ENCODE data around the gene SLC49A4. TPM values are rescaled to one million over a fixed set of nuclear protein-coding genes. Genes with fewer than 3 reads are reported as not detected.

Gene SLC49A4
- polyA plus RNA-seq, 3 donors from 2014 or later, result 2.3 to 3.6 (median 3.0) TPM

DNA sequence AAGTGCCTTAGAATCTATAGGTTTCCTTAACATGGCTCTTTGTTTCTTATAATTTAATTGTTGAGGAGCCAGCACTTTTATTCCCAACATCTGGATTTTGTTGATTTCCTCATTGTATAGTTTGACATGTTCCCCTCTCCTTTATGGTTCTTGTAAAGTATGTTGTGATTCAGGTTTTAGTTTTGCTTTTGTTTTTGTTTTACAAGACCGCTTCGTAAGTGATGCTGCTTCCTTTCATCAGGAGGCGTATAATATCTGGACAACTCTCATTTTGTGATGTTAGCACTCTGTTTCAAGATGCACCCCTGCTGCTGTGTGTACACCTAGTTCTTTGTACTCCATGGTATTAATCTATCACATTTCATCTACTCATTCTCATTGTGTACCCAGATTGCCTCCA is 48.7 kb downstream of the SLC49A4 start:
- peak overlapping the region; percentile 40 to 88 (median 68) for H3K27ac Mint-ChIP-seq

DNA sequence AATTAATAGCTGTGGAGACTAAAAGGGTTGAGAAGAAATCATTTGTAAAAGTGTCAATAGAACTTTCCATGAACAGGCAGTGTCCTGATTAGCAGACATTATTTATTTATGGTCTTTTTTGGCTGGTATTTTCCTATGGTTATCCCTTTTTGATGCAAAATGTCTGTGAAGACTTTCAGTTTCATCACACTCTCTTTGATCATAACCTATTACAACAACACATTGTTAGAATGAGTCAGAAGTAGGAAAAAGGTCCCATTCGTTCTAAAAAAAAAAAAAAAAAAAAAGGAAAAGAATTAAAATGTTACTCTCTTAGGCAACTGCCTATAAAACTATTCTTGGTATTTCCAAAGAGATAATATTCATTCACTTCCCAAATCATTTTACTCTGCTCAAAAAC is 62.1 kb downstream of the SLC49A4 start:
- no peak overlapping the region for H3K27ac Mint-ChIP-seq
- peaks cover 0 to 24% (median 24%) of the 10 kb centered on the region in 3 donors for H3K36me3 Mint-ChIP-seq
- no peaks in the 10 kb centered on the region for H3K9me3 Mint-ChIP-seq
- H3K4me1 Mint-ChIP-seq, result no peaks in the 10 kb centered on the region
- H3K4me3 Mint-ChIP-seq, result no peak overlapping the region
- no peak for DNase-seq
- peaks cover 0 to 6% (median 0%) of the 10 kb centered on the region in 3 donors for H3K27me3 Mint-ChIP-seq (ENCODE audit: low read depth in 3 of 3)

More for the DNA sequence above, 48.7 kb downstream of the SLC49A4 start:
- DNase-seq, result peak in 2 of 3 donors; percentile 8 to 10
- Mint-ChIP-seq H3K4me3 (peak overlapping the region; percentile 33 to 76 (median 68)), H3K36me3 (peaks cover under 1 to 17% (median 5%) of the 10 kb centered on the region in 3 donors), H3K4me1 (peaks cover 11 to 16% of the 10 kb centered on the region in 2 donors), H3K9me3 (no peaks in the 10 kb centered on the region), H3K27me3 (ENCODE audit: low read depth in 3 of 3) (peaks cover 0 to 1% (median 0%) of the 10 kb centered on the region in 3 donors)

DNA sequence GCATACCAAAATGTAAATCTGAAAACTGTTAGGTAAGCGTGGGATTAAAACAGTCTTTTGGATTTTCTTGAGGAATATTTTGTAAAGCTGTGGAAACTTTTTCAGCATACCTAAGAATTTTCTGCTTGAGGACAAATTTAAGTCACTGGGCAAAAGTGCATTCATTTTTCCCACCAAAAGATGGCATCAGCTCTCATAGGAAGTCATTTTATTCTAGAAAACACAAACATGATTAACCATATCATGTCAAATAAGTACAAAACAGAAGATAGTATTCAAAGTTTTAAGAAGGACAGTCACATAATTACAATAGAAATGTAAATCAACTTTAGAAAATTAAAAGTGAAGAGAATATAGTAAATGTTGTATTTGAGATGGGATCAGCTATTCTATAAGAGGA is 63.5 kb downstream of the SLC49A4 start:
- no peaks in the 10 kb centered on the region for H3K4me1 Mint-ChIP-seq
- peaks cover 0 to 6% (median 0%) of the 10 kb centered on the region in 3 donors for H3K27me3 Mint-ChIP-seq (ENCODE audit: low read depth in 3 of 3)
- H3K27ac Mint-ChIP-seq, result no peak overlapping the region
- peaks cover 0 to 24% (median 21%) of the 10 kb centered on the region in 3 donors for H3K36me3 Mint-ChIP-seq
- DNase-seq, result no peak
- H3K4me3 Mint-ChIP-seq, result no peak overlapping the region
- H3K9me3 Mint-ChIP-seq, result no peaks in the 10 kb centered on the region

DNA sequence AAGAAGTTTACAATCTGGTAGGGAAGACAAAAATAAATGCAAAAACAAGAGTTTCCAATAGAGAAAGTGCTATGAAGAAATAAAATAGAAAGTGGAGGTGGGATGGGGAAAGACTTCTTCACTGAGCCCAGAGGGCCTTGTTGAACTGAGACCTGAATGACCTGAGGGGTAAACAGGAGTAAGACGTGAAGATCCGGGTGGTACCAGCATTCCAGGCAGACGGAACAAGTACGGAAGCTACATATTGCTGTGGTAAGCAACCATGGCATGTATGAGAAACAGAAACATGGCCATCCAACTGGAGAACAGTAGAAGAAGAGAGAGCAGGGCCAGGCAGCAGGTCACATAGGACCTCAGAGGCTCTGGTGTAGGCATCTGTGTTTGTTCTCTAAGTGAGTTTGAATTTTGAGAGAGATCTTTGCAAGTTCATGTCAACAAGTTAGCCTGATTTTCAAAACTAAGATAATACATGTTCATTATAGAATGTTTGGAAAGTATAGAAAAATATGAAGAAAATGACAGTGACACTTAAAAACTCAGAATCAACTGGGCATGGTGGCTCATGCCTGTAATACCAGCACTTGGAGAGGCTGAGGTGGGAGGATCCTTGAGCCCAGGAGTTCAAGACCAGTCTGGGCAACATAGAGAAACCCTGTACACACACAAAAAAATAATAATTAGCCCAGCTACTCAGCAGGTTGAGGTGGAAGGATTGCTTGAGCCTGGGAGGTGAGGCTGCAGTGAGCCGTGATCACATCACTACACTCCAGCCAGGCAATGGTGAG is 64.3 kb downstream of the SLC49A4 start:
- Mint-ChIP-seq H3K27me3 (ENCODE audit: low read depth in 3 of 3) (peaks cover 0 to 6% (median 0%) of the 10 kb centered on the region in 3 donors), H3K4me3 (no peak overlapping the region), H3K4me1 (no peaks in the 10 kb centered on the region), H3K27ac (no peak overlapping the region), H3K36me3 (peaks cover 0 to 28% (median 21%) of the 10 kb centered on the region in 3 donors), H3K9me3 (no peaks in the 10 kb centered on the region)
- no peak for DNase-seq

DNA sequence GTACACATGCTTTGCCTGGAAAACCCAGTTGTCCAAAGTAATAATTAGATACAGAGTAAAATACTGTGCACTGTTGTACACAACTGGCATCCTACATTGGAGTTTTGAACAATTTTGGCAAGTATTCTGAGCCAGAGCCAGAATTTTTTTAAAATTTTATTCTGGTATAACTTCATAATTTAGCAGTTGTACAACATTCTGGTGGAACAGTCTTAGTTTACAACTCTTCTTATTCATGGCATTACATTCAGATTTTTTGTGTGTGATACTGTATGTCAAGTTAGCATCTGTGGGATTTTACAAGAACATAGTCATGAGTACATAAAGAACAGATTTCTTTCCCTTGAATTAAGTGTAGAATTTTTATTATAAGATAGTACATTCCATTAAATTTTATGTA is 67.5 kb downstream of the SLC49A4 start:
- DNase-seq, result no peak
- no peaks in the 10 kb centered on the region for H3K9me3 Mint-ChIP-seq
- no peak overlapping the region for H3K4me3 Mint-ChIP-seq
- peaks cover 0 to 4% (median 0%) of the 10 kb centered on the region in 3 donors for H3K27me3 Mint-ChIP-seq (ENCODE audit: low read depth in 3 of 3)
- no peak overlapping the region for H3K27ac Mint-ChIP-seq
- no peaks in the 10 kb centered on the region for H3K4me1 Mint-ChIP-seq
- peaks cover 8 to 37% (median 17%) of the 10 kb centered on the region in 3 donors for H3K36me3 Mint-ChIP-seq

DNA sequence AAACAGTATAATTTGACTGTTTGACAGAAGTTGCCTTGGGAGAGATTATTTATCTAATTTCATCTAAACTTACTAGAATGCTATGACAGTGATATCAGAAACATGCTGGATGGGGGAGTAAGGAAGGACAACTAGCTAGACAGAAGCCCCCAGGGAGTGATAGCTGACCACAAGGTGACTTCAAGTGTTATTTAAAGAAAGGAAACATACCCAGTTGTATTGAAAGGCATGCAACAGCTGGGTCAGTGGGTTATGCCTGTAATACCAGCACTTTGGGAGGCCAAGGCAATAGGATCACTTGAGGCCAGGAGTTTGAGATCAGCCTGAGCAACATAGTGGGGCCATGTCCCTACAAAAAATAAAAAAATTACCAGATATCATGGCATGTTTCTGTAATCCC is 69.6 kb downstream of the SLC49A4 start:
- Mint-ChIP-seq H3K27ac (no peak overlapping the region), H3K27me3 (ENCODE audit: low read depth in 3 of 3) (no peaks in the 10 kb centered on the region), H3K36me3 (peaks cover 8 to 30% (median 10%) of the 10 kb centered on the region in 3 donors), H3K9me3 (no peaks in the 10 kb centered on the region), H3K4me1 (no peaks in the 10 kb centered on the region), H3K4me3 (no peak overlapping the region)
- DNase-seq, result no peak

DNA sequence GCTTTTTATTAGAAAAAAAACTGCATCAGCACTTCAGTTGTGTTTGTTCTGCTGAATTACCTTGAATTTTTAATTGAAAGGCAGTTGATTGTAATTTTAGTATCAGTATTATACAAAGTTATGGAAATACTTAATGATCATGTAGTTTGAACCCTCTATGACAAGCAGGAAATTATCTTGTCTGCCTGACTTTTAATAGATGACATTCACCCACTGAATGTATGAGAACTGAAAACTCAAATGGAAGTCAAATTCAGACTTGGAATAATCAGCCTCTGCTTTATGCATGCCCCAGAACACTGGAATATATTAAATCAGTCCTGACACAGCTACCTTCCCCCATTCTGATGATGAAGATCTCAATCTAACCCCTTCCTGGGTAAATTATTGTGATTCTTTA is 73.5 kb downstream of the SLC49A4 start:
- Mint-ChIP-seq H3K27ac (no peak overlapping the region), H3K9me3 (no peaks in the 10 kb centered on the region), H3K36me3 (peaks cover 3 to 28% (median 14%) of the 10 kb centered on the region in 3 donors), H3K4me3 (no peak overlapping the region), H3K27me3 (ENCODE audit: low read depth in 3 of 3) (no peaks in the 10 kb centered on the region), H3K4me1 (no peaks in the 10 kb centered on the region)
- DNase-seq, result no peak

DNA sequence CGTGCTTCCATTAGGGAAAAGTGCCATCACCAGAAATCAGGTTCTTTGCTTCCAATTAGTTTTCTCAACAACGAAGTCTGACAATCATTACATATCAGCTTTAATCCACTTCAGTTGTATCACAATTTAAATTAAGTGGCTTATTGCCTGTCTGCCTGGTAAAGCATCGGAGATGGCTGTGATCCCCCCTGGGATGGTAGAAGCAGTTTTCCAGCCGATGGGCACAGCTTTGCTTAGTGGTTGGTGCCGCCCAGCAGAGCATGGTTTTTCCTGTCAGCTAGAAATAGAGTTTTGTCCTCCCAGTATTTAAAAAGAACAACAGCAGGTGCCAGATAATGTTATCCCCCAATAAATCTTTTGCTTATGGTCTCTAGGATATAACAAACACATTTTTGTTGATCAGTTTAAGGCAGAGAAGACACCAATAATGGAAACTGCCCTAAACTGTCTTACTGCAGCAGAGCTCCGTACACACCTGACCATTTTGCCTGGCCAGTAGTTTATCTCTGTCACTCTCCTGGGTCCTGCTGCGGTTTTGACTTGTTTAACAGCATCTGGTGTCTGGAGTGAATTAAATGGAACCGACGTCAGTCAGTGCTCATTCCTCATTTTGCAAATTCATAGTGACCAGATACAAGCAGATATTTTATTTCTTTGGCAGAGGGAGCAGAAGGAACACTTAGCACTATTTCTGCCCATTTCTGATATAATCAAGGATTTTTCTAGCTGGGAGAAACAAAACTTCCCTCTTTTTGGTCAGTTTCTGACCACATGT is 79.1 kb downstream of the SLC49A4 start:
- Mint-ChIP-seq H3K36me3 (peaks cover 0 to 21% (median 17%) of the 10 kb centered on the region in 3 donors), H3K27ac (no peak overlapping the region), H3K27me3 (ENCODE audit: low read depth in 3 of 3) (no peaks in the 10 kb centered on the region), H3K4me3 (no peak overlapping the region), H3K4me1 (peaks cover 17 to 20% of the 10 kb centered on the region in 2 donors), H3K9me3 (no peaks in the 10 kb centered on the region)
- no peak for DNase-seq

DNA sequence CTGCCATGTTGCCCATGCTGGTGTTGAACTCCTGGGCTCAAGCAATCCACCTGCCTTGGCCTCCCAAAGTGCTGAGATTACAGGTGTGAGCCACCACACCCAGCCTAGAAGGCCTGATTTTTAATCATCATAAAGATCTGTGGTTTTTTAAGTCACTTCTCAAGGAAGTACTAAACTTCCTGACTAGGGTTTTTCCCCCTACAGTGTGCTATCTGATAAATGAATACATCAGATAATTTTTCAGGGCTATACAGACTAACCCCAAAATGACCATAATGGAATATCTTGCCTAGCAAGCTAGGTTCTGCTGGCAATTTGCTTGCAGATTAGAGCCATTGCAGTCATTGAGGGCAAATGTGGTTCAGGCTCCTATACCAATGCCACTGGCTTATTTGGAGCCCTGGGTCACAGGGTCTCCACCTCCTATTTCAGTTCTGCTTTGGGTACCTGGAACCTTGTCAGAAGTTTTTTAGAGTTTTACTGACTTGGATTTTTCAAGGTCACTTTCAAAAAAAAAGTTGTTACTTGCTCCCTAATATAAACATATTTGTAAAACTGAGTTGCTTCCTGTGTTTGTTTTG is 80.8 kb downstream of the SLC49A4 start:
- peaks cover 17 to 20% of the 10 kb centered on the region in 2 donors for H3K4me1 Mint-ChIP-seq
- H3K27ac Mint-ChIP-seq, result no peak overlapping the region
- peaks cover 0 to 25% (median 17%) of the 10 kb centered on the region in 3 donors for H3K36me3 Mint-ChIP-seq
- no peak for DNase-seq
- no peak overlapping the region for H3K4me3 Mint-ChIP-seq
- no peaks in the 10 kb centered on the region for H3K27me3 Mint-ChIP-seq (ENCODE audit: low read depth in 3 of 3)
- no peaks in the 10 kb centered on the region for H3K9me3 Mint-ChIP-seq

DNA sequence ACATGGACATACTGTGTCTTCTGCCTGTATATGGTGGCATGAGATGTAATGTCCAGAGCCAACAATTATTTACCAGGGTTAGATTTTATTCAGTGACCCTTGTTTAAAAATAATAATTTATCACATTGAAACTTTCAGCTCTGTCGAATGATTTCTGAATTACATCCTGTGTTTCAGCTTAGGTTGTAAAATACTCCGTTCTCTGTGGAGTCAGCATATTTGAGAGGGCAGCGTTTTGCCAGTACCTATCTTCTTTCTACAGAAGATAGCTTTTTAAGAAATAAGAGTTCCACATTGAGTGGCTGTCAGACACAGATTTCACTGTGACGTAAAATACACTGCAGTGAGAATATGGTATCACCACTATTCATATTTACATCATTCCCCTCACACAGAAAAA is 85.3 kb downstream of the SLC49A4 start:
- Mint-ChIP-seq H3K4me3 (no peak overlapping the region), H3K36me3 (peaks cover 8 to 19% (median 16%) of the 10 kb centered on the region in 3 donors), H3K9me3 (no peaks in the 10 kb centered on the region), H3K27ac (no peak overlapping the region), H3K27me3 (ENCODE audit: low read depth in 3 of 3) (no peaks in the 10 kb centered on the region), H3K4me1 (peaks cover 13 to 15% of the 10 kb centered on the region in 2 donors)
- DNase-seq, result no peak

DNA sequence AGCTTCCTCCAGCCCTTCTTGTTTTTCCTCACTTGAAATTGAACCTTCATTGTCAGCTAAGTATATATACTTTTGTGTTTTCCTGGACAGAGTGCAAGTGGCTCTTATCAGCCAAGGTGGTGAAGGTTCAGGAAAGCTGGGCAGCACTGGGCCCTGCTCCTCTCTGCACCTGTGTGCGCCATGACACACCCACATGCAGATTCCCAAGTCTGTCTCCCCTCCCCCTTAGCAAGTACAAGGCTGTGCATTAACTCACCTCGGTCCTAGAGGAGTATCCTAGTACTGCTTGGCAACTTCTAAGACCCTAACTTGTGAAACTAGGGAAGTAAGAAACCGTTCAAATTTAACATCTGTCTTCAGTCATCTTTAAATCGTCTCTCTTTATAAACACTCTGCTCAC is 85.8 kb downstream of the SLC49A4 start:
- Mint-ChIP-seq H3K27ac (no peak overlapping the region), H3K4me1 (peaks cover 8 to 10% of the 10 kb centered on the region in 2 donors), H3K36me3 (peaks cover 9 to 19% (median 16%) of the 10 kb centered on the region in 3 donors), H3K4me3 (no peak overlapping the region), H3K9me3 (no peaks in the 10 kb centered on the region), H3K27me3 (ENCODE audit: low read depth in 3 of 3) (no peaks in the 10 kb centered on the region)
- DNase-seq, result no peak

DNA sequence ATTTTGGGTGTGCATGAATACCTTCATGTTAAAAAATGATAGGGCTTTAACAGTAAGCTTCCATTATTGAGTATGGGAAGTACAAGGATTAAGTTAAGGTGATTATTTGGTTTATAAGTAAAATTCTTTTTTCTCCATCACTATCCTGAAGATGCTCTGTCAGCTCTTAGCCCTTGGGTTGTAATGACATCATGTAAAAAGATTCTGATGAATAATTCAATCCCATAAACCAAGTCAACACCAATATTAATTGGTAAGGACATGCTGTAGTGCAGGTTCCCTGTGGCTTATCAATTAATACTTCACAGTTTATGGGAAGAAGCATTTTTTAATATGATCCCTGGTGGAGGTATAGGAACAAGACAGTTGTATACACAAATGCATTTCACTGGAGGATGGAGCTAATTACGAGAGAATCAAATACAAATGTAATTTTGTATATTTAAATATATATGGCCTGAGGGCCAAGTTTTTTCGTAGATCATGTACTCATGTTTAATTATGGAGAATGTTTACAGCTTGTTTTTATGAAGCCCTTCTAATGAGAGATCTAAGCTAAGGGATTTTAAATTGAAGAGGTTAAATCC is 87.6 kb downstream of the SLC49A4 start:
- H3K27ac Mint-ChIP-seq, result no peak overlapping the region
- DNase-seq, result no peak
- no peaks in the 10 kb centered on the region for H3K4me1 Mint-ChIP-seq
- H3K27me3 Mint-ChIP-seq (ENCODE audit: low read depth in 3 of 3), result no peaks in the 10 kb centered on the region
- H3K4me3 Mint-ChIP-seq, result no peak overlapping the region
- H3K9me3 Mint-ChIP-seq, result no peaks in the 10 kb centered on the region
- peaks cover 11 to 28% (median 12%) of the 10 kb centered on the region in 3 donors for H3K36me3 Mint-ChIP-seq

DNA sequence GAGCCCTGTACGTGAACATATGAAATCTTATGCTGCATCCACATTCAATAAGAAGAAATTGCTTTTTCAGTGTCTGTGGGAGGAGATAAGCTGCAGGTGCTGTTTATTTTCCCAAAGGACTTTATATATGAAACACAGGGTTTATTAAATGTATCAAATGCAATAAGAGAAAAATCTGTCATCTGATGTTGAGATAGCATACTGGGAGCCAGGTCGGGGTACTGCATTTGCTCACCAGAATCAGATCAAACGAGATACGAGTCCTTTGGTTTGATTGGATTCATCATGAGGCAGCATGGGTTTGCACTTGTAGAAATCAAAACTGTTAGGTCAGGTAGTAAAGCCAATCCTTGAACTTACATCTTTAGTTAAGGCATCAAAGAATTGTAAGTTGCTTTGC is 91.4 kb downstream of the SLC49A4 start:
- H3K4me3 Mint-ChIP-seq, result no peak overlapping the region
- H3K4me1 Mint-ChIP-seq, result no peaks in the 10 kb centered on the region

More for the DNA sequence above, 91.4 kb downstream of the SLC49A4 start:
- no peak for DNase-seq
- Mint-ChIP-seq H3K9me3 (no peaks in the 10 kb centered on the region), H3K27me3 (ENCODE audit: low read depth in 3 of 3) (peaks cover 0 to 2% (median 0%) of the 10 kb centered on the region in 3 donors), H3K27ac (no peak overlapping the region), H3K36me3 (peaks cover 9 to 20% (median 11%) of the 10 kb centered on the region in 3 donors)
